ENCODE results near the gene ALOX15.
"Not testable (repeated sequence)": the region's sequence is repeated elsewhere in the genome, so short reads cannot be mapped to it uniquely, and the experiment has no call there.

The ALOX15 gene

DNA sequence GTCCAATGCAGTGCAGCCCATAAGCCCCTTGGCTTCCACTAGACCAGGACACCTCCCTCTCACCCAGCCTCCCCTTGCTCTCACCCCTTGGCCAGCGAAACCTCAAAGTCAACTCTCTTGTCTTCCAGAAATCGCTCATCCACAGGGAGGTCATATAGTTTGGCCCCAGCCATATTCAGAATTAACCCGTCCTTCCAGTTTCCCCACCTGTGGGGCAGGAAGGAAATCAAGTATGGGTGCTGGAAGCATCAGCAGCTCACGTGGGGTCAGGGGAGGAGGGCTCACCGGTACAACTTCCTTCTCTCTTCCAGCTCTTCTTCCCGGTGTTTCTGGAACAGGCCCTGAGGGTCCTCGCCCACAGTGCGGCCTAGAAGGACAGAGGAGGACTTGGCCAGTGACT is 2.7 kb downstream of the ALOX15 start:
- Histone ChIP-seq H3K9ac (ENCODE audit: low read depth, low read length) (peak overlapping the region; percentile 4; the same call in 1 of the 2 replicates), H3K4me1 (ENCODE audit: insufficient read depth, low read length) (peaks cover 14% of the 10 kb centered on the region)
- not testable (repeated sequence) for H3K36me3 ChIP-seq (ENCODE audit: insufficient read depth, low read length); H3K9me3 ChIP-seq (ENCODE audit: control insufficient read depth, insufficient read depth, low read length)

DNA sequence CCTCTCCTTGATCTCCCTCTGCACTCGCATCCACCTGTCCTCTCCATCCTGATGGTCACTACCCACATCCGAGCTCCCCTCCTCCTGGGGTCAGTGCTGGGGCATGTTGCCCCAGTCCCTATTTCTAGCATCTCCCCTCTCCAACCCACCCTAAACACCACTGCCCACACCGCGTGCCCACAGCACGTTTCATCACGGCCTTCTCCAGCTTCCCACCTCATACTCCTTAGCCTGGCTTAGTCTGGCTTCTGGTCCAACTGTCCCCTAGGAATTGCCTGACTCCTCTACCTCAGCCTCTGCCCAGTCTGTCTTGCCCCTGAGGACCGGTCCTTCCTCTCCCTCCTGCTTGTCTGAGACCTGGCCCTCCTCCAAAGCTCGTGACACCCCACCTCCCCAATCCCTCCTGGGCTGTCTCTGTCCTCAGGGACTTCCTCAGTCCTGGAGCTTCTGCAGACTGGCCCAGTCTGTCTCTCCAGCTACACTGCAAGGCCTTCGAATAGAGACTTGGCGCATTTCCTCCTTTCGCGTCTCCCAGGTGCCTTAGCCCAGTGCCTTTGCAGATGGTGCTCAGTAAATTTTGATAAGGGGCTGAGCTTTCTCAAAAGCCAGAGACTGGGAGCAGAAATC is 4.9 kb downstream of the ALOX15 start:
- Histone ChIP-seq H3K4me1 (ENCODE audit: insufficient read depth, low read length) (peaks cover 26% of the 10 kb centered on the region), H3K9ac (ENCODE audit: low read depth, low read length) (no peak overlapping the region), H3K9me3 (ENCODE audit: control insufficient read depth, insufficient read depth, low read length) (no peaks in the 10 kb centered on the region), H3K36me3 (ENCODE audit: insufficient read depth, low read length) (no peaks in the 10 kb centered on the region)

DNA sequence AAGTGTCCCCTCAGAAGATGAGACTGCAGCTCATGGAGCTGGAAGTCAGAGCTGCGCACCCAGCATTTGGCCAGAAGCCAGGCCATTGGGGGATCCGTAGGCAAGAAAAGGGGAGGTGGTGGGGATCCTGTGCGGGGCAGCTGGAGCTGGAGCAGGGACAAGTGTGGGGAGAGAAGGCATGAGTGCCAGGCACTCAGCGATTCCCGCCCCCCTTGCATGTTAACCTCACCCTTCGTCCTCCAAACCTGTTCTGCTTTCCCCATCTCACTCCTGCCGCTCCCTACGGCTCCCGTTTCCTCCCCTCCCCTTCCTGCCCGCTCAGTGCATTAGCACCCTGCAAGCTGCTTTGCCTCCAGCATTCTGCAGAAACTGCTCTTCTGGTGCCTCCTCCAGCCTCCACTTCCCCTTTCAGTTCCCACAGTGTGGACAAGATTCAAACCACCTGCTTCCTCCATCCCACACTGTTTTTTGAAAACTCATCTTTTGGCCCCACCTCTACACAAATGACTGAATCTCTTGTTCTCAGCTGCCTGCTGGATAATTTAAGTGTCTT is 5.6 kb downstream of the ALOX15 start:
- Histone ChIP-seq H3K4me1 (ENCODE audit: insufficient read depth, low read length) (peaks cover 28% of the 10 kb centered on the region), H3K9me3 (ENCODE audit: control insufficient read depth, insufficient read depth, low read length) (no peaks in the 10 kb centered on the region), H3K9ac (ENCODE audit: low read depth, low read length) (peak overlapping the region; percentile 11; the same call in 1 of the 2 replicates), H3K36me3 (ENCODE audit: insufficient read depth, low read length) (no peaks in the 10 kb centered on the region)

DNA sequence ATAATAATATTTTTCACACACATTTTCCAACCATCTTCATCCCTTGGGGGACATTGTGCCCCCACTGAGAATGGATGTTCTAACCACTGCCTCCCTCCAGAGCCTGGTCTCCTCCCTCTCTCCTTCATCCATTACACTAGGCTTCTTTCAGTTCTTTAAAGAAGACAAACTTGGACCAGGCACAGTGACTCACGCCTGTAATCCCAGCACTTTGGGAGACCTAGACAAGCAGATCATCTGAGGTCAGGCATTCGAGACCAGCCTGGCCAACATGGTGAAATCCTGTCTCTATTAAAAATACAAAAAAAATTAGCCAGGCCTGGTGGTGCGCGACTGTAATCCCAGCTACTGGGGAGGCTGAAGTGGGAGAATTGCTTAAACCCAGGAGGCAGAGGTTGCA is 6.5 kb downstream of the ALOX15 start:
- Histone ChIP-seq H3K36me3 (ENCODE audit: insufficient read depth, low read length) (no peaks in the 10 kb centered on the region), H3K4me1 (ENCODE audit: insufficient read depth, low read length) (peaks cover 28% of the 10 kb centered on the region), H3K9ac (ENCODE audit: low read depth, low read length) (no peak overlapping the region), H3K9me3 (ENCODE audit: control insufficient read depth, insufficient read depth, low read length) (no peaks in the 10 kb centered on the region)

DNA sequence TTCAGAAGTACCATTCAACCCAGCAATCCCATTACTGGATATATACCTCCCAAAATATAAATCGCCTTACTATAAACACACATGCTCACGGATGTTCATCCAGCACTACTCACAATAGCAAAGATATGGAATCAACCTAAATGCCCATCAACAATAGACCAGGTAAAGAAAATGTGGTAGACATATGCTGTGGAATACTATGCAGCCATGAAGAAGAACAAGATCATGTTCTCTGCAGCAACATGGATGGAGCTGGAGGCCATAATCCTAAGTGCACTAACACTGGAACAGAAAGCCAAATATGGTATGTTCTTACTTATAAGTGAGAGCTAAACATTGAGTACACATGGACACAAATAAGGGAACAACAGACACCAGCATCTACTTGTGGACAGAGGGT is 7.8 kb downstream of the ALOX15 start:
- H3K36me3 ChIP-seq (ENCODE audit: insufficient read depth, low read length): no peaks in the 10 kb centered on the region

DNA sequence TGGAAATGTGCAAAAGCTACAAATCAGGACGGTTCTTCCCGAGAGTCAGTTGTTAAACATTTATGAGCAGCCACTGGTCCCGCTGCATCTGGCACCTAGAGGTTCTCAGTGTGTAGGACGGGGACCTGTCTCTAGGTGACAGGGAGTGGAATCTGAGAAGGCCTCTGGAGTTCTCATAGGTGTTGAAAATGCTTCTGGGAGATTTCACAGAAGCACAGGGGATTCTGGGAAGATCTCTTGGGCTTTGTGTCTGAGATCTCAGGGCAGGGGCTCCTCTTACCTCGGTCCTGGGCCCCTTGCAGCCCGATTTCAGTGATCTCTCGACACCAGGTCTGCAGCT is 8.9 kb downstream of the ALOX15 start:
- H3K4me1 ChIP-seq (ENCODE audit: insufficient read depth, low read length): peaks cover 28% of the 10 kb centered on the region
- H3K9ac ChIP-seq (ENCODE audit: low read depth, low read length): no peak overlapping the region
- H3K36me3 ChIP-seq (ENCODE audit: insufficient read depth, low read length): no peaks in the 10 kb centered on the region
- no peaks in the 10 kb centered on the region for H3K9me3 ChIP-seq (ENCODE audit: control insufficient read depth, insufficient read depth, low read length)

More for the DNA sequence above, 7.8 kb downstream of the ALOX15 start:
- no peak overlapping the region for H3K9ac ChIP-seq (ENCODE audit: low read depth, low read length)
- no peaks in the 10 kb centered on the region for H3K9me3 ChIP-seq (ENCODE audit: control insufficient read depth, insufficient read depth, low read length)
- peaks cover 28% of the 10 kb centered on the region for H3K4me1 ChIP-seq (ENCODE audit: insufficient read depth, low read length)

DNA sequence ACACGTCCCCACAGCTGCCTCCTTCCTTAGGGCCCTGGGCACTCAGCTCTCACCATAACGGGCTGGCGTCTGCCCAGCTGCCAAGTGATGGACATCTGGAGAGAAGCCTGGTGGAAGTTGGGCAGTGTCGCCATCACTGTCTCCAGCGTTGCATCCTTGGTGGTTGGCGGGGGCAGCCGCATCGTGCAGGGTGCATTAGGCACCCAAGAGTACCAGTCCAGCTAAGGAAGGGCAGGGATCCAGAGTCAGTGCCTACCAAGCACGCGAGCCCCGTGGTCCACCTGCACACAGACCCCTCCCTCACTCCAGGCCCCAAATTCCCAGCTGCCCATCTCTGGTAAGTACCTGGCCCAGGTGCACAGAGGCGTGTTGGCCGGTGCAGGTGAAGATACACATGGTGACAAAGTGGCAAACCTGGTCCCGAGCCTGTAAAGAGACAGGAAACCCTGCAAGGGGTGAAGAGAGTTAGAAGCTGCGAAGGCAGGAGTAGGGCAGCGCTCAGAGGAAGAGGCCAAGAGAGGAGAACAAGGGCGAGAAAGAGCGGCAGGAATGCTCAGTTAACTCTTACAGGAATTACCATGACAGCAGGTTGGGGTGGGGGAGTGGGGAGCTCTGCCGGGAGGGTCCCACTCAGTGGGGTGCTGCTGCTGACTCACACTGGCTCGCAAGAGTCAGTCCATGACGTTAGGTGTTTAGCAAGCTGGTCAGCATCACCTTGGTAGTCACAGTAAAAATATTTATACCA is 9.5 kb downstream of the ALOX15 start:
- Histone ChIP-seq H3K9me3 (ENCODE audit: control insufficient read depth, insufficient read depth, low read length) (no peaks in the 10 kb centered on the region), H3K9ac (ENCODE audit: low read depth, low read length) (no peak overlapping the region), H3K4me1 (ENCODE audit: insufficient read depth, low read length) (peaks cover 28% of the 10 kb centered on the region), H3K36me3 (ENCODE audit: insufficient read depth, low read length) (no peaks in the 10 kb centered on the region)

DNA sequence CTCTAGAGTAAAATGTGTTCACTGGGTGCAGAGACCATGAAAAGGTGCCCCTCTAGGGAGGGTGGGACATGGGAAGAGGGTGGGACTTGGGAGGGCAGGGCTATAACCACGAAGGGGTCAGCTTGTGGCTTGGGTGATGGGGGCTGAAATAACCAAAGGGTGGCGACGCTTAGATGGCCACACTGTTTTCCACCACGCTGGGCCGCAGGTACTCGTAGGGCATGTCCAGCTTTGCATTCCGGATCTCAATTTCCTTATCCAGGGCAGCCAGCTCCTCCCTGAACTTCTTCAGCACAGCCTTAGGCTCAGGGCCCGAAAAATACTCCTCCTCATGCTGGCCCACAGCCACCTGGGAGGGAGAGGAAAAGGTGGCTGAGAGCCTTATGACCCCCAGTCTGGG is 10.0 kb downstream of the ALOX15 start:
- H3K9ac ChIP-seq (ENCODE audit: low read depth, low read length): no peak overlapping the region
- peaks cover 28% of the 10 kb centered on the region for H3K4me1 ChIP-seq (ENCODE audit: insufficient read depth, low read length)
- no peaks in the 10 kb centered on the region for H3K36me3 ChIP-seq (ENCODE audit: insufficient read depth, low read length)
- H3K9me3 ChIP-seq (ENCODE audit: control insufficient read depth, insufficient read depth, low read length): no peaks in the 10 kb centered on the region

DNA sequence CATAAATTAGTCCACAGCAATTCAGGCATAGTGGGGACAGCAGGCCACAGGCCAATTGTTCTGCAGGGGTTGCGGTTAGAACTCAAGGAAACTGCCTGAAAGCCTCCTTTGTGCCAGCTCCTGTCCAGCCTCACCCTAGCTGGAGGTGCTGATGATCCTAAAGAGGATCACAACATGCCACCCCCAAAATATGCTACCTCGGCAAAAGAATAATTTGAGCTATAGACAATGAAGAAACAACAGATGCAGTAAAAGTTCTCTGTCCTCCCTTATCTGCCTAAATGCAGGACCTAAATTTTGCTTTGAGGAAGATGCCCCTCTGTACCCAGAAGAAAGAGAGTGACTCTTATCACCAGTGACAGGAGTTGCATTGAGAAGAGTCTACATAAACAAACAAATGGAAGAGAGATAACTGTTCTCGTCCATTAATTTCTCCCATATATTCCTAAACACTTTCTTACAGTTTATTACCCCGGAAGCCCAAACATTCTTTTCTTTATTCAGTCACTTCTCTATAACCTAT is 14.7 kb downstream of the ALOX15 start:
- Histone ChIP-seq H3K4me1 (ENCODE audit: insufficient read depth, low read length) (peaks cover 4% of the 10 kb centered on the region), H3K9me3 (ENCODE audit: control insufficient read depth, insufficient read depth, low read length) (no peaks in the 10 kb centered on the region), H3K9ac (ENCODE audit: low read depth, low read length) (no peak overlapping the region), H3K36me3 (ENCODE audit: insufficient read depth, low read length) (no peaks in the 10 kb centered on the region)

DNA sequence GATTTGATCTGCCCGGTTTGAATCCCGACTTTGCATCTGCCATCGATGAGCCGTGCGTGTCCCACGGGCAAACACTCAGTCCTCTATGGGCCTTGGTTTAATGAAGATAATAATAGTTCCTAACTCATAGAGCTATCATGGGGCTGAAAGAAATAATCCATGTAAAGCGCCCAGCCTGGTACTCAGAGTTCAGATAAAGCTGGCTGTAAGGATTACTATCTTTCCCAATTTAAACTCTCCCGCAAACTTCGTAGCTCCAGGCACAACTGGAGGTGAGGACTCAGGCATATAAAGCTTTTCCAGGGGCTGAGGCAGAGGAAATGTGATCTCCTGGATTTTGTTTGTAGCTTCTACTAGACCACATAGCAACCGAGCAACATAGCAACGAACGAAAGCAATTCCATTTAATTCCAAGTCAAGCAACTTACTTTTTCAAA is 16.3 kb downstream of the ALOX15 start:
- H3K9me3 ChIP-seq (ENCODE audit: control insufficient read depth, insufficient read depth, low read length): no peaks in the 10 kb centered on the region
- no peaks in the 10 kb centered on the region for H3K36me3 ChIP-seq (ENCODE audit: insufficient read depth, low read length)
- no peak overlapping the region for H3K9ac ChIP-seq (ENCODE audit: low read depth, low read length)
- H3K4me1 ChIP-seq (ENCODE audit: insufficient read depth, low read length): no peaks in the 10 kb centered on the region

DNA sequence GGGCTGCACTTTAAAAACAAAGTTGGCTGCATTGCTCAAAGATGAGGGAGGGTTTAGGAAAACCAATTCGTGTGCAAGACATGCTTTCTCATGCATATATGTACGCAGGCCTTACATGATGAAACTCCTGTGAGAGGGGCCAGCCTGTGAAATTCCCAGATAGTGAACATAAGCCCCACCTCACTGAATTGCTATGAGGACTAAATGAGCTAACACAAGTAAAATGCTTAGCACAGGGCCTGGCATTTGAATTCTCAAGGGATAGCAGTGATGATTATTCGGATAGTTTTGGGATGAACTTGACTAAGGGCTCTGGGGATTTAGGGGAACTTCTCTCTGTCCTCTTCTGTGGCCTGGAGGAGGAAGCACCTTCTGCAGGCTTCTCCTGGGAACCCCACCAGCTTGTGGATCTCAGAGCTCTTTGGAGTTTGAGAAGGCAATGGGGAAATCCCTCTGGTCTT is 17.0 kb downstream of the ALOX15 start:
- H3K9ac ChIP-seq (ENCODE audit: low read depth, low read length); H3K9me3 ChIP-seq (ENCODE audit: control insufficient read depth, insufficient read depth, low read length); H3K36me3 ChIP-seq (ENCODE audit: insufficient read depth, low read length); H3K4me1 ChIP-seq (ENCODE audit: insufficient read depth, low read length): not testable (repeated sequence)

DNA sequence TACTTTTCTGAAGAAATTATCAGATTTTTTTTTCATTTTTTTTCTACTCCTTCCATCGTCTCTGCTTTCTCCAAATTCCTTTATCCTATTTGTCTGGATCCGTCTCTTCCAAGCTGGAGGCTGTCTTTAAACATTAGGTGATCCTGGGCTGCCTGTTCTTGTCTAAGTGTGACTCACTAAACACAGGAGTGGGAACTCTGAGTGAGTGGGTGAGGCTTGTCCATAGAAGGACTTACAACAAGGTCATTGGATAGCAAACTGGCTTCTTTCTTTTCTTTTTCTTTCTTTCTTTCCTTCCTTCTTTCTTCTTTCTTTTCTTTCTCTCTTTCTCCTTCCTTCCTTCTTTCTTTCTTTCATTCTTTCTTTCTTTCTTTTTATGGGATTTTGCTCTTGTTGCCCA is 18.2 kb downstream of the ALOX15 start:
- peaks cover under 1% of the 10 kb centered on the region; the same call in 1 of the 2 replicates for H3K4me1 ChIP-seq (ENCODE audit: insufficient read depth, low read length)
- no peak overlapping the region for H3K9ac ChIP-seq (ENCODE audit: low read depth, low read length)
- no peaks in the 10 kb centered on the region for H3K9me3 ChIP-seq (ENCODE audit: control insufficient read depth, insufficient read depth, low read length)
- no peaks in the 10 kb centered on the region for H3K36me3 ChIP-seq (ENCODE audit: insufficient read depth, low read length)

DNA sequence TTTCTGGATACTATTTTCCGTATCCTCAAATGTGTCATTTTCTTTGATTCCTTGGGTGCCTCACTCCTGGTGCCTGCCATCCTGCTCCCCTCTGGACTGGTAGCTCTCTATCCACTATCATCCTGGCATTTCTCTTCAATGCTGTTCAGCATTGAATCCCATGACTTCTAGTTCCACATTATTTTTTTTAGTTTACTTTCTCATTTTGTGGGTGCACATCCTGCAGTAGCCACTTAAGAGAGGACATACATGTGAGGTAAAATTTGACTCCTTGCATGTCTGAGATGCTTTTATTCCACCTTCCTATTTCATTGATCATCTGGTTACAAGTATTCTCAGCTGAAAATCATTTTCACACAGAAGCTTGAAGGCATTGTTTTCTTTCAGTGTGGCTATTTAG is 19.1 kb downstream of the ALOX15 start:
- Histone ChIP-seq H3K36me3 (ENCODE audit: insufficient read depth, low read length) (no peaks in the 10 kb centered on the region), H3K4me1 (ENCODE audit: insufficient read depth, low read length) (peaks cover 9% of the 10 kb centered on the region), H3K9me3 (ENCODE audit: control insufficient read depth, insufficient read depth, low read length) (no peaks in the 10 kb centered on the region), H3K9ac (ENCODE audit: low read depth, low read length) (no peak overlapping the region)

DNA sequence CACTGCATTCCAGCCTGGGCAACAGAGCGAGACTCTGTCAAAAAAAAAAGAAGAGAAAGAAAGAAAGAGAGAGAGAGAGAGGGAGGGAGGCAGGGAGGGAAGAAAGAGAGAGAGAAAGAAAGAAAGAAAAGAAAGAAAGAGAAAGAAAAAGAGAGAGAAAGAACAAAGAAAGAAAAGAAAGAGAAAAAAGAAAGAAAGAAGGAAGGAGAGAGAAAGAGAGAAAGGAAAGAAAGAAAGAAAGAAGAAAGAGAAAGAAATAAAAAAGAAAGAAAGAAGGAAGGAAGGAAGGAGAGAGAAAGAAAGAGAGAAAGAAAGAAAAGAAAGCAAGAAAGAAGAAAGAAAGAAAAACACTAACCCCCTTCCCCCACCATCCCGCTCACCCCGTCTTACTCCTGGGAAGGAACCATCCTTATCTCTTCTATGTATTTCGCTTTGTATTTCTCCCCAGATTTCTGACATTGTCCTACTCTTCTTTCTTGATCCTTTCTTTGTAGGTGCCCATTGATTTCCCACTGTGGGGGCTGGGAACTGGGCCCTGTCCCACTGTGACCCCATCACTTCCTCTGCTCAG is 20.9 kb downstream of the ALOX15 start:
- H3K4me1 ChIP-seq (ENCODE audit: insufficient read depth, low read length): peaks cover 10% of the 10 kb centered on the region
- H3K9ac ChIP-seq (ENCODE audit: low read depth, low read length): no peak overlapping the region
- H3K9me3 ChIP-seq (ENCODE audit: control insufficient read depth, insufficient read depth, low read length): no peaks in the 10 kb centered on the region
- no peaks in the 10 kb centered on the region for H3K36me3 ChIP-seq (ENCODE audit: insufficient read depth, low read length)

Measured in ES-I3 (cell line).